NCI-H2107 (cell line): Measurements from ENCODE around the gene RAP1A.
A peak's percentile ranks its signal among the peaks of the same experiment; 100 is the strongest.

ENCODE experiments used
- DNase-seq: peaks from one replicate; lab custom pipeline; 2025; lab: John Stamatoyannopoulos, UW

The RAP1A gene

DNA sequence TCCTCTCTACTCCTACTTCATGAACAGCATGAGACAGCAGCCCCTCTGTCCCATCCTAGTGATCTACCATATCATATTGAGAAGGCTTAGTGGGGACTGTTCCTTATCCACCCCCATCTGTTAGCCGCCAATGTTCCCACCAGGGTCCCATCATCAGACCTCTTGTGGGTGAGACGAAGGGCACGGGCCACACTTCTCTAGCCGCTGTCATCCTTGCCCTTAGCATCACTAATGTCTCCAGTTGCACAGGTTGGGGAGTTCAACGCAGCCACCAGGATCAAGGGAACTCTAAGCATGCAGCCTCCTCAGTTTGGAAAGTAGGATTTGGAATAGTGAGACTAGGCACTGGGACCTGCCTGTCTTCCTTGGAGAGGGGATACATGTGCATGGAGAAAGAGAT is 99.5 kb downstream of the RAP1A start:
- no peak for DNase-seq

DNA sequence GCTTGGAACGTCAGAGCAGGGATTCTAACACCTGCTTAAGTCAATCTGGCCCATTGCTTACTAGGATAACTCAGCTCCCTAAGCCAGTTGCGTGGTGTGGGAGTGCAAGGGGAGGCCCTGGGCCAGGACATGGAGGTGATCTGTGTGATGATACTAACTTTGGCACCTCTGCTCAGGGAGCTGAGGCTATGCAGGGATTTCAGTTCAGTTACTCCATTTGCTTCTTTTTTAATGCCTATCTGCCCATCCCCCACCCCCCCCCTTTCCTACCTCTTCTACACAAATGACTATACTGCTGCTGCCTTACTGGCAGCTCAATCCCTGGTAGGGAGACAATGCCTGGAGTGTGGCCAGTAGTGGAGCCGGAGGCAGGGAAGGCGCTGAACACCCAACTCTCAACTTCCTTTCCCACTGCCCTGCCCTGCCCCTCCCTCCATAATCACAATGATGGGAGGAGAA is 100.1 kb downstream of the RAP1A start:
- no peak for DNase-seq

DNA sequence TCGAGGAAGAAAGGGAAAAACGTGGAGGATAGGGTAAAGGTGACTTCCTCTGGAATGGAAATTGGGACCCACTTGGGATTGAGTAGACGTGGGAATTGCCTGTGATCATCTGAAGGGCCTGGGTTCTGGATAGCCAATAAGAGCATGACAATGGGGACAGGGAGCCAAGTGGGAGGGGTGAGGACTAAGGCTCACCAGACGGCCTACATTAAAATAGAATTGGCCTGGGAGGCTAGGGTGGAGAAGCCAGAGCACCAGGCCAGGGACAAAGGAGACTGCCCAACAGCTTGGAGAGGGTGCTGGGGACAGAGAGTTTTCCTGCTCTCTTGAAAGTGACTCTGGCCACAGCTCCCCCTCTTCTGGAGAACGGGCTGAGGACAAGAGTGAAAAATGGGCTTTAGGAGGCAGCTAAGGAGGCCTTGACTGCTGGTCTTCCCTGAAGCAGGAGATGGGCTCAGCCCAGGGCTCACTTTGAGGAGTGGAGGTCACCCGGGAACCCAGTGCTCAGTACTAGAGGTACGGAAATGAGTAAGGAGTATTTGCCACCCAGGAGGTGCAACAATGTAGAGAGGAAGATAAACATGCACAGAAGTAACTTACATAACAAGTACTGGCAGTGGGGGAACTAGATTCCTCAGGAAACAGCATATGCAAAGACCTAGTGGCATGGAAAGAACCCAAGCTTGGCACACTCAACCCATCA is 100.8 kb downstream of the RAP1A start:
- no peak for DNase-seq

DNA sequence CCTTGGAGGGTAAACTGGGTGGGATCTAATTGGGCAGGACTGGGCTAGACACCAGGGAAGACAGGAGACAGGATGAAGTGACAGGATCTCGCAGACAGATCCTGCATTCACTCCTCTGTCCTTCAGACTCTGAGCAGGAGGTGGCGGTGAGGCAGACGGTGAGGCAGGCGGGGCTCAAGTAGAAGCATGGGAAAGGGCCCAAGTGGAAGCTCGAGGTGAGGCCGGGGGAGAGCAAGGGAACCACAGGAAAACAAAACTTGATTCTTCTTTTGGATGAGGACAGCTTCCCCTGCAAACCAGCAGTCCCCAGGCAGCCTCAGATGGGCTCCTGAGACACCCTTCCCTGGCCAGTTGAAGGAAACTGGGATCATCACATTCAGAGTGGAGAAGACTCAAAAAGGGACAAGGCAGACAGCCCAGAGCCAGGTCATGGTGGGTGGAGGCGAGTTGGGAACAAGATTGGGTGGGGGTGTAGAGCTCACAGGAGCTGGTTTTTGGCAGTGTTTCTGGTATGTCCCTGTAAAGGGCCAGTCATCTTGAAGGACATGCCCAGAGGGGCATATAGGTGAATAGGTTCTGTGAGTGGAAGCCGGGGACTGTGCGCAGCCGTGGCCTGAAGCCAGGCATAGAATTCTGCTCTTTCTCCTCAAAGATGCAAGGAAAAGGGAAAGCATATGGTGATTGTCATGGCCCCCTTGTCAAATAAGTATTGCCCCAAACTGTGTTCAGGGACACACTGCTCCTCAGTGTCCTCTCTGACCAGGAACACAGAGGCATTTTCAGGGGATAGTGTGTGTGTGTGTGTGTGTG is 101.6 kb downstream of the RAP1A start:
- no peak for DNase-seq

DNA sequence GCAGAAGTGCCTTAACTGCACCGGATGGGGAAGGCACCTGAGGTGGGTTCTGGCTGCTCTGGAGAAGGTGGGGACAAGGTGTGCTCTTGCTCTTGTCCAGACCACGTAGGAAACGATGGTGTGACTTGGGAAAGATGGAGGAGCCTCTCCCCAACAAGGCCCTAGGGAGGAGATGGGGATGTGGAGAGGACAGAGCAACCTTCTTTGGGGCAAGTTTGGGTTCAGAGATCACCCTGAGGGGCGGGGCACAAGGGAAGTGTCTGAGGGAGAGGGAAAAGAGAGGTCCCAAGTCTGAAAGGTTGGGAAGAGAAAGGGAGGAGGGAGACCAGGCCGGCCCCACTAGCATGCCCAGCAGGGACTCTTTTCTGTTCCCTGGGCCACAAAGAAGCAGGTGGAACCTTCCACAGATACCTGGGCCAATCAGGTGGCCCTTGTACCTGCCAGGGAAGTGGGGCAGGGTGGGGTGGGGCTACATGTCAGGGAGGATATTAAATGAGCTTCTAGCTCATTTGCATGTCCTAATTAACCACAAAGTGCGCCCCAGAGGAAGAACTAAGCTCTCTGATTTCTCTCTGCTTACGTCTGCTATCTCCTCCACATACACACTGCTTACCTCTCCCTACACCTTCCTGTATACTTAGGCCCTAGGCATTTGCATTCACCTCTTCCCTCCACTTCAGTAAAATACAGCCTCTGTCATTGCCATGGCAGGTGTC is 103.7 kb downstream of the RAP1A start:
- DNase-seq = no peak

DNA sequence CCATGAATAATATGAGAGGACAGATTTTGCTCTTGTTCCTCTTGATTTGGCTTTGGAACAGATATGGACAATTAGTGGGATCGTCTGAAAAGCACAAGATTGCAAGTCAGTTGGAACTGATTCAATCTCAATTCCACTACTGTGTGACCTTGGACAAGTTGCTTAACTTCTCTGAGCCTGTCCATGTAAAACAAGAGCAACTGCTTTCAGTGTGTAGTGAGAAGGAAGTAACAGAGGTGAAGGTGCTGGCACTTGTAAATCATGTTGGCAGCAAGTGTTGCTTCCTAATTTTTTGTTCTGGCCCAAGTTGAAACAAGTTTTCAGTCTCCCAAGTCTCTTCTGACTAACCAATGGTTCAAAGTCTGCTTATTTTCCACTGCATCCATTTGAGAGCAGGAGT is 104.3 kb downstream of the RAP1A start:
- DNase-seq = no peak

DNA sequence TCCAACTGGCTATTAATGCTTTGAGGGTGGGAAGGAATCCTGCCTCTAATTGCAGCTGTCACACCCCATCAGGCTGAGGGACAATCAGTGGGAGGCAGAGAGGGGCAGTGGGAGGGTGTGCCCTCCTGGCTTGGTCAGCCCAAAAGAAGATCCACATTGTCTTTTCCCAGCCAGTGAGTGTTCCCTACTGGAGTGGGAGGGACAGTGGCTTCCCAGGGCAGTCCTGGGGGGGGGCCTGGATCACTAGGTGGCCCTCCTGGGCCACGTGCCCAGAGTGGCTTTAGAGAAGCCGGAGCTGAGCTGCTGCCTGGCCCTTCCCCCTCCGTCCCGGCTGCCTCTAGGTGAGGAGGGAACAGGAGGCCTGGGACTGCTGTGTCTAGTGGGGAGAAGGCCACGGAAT is 105.6 kb downstream of the RAP1A start:
- DNase-seq = no peak

DNA sequence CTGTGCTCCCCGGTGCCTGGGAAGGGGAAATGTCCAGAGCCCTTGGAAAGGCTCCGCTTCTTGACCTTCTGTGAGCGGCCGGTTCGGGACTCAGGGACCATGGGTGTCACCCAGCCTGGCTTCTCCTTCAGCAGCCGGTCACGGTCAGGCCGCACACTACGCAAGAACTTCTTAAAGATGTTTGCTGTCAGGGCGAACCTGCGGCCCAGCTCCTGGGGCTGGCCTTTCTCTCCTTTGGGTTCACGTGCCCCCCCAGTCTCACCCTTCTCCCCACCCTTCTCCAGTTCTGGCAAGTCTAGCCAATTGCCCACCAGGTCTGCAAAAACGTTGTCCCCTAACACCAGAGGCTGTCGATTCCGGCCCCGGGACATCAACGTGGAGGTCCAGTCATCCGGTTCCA is 107.5 kb downstream of the RAP1A start:
- no peak for DNase-seq

DNA sequence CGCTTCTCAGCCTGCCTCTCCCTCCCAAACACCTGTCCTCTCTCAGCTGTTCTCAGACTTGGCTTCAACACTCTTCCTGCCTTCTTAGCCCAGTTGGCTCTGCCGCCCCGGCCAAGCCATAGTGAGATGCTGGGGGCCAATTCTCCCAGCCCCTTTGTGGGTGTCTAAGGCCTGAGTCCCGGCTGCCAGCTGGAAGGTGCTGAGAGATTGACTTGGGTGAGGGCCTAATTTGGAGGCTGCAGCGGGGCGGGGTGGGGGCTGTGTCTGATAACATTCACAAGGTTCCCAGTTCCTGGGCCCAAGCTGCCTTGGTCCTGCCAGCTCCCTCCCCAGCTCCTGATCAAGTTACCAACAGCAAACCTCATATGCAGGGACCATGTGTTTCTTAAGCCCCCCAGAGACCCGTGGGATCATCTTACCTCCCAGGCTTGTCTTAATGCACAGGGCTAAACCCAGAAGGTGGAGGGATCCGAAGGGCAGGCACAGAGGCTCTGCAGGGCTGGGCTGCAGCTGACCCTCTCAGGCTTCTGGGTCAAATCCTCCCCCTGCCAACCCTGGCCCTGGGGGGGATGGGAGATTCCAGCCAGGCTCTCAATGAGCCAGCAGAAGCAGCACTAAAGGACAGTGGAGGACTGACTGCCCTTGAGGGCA is 109.8 kb downstream of the RAP1A start:
- DNase-seq = no peak

DNA sequence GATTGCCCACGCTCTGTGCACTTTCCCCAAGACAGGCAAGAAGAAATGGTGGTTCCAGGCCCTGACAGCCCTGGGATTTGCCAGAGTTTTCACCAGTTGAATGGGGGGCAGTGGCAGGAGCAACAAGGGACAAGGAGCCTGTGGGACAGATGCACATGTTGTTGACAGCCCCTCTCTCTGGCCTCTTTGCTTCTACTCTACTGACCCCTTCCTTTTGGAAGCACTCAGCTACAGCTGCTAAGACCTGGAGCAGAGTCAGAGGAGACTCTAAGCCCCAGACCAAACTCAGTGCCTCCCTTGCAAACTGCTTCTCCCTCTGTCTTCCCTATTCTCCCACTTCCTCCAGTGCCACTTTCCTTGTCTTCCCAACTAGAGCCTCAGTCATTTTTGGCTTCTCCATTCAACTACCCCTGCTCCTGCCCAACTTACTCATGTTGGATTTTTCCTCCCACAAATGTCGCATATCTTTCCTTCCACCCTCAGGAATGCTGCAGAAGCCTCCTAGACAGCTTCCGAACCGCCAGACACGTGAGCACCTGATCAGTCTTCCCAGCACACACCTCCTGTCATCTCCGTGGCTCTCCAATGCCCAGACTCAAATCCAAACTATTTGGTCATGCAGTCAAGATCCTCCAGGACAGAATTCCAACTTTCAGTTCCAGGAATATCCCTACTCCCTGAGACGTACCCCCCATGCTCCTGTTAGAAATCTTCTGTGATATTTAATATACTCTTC is 110.5 kb downstream of the RAP1A start:
- DNase-seq = no peak

DNA sequence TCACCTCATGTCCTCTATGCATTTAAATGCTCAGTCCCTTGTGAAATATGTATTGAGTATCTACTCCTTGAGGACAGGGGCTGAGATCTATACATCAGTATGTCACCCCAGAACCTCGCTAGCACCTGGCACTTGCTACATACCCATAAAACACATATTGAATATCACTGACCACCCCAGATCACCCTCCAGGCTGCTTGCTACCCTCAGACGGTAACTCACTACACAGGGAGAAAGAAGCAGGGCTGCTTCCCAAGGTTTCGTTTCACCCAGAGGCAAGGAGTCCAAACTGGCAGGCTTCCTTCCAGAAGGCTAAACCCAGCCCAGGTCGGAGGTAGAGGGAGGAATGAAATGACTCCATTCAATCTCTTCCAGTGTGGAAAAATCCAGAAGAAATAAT is 111.1 kb downstream of the RAP1A start:
- DNase-seq = no peak

DNA sequence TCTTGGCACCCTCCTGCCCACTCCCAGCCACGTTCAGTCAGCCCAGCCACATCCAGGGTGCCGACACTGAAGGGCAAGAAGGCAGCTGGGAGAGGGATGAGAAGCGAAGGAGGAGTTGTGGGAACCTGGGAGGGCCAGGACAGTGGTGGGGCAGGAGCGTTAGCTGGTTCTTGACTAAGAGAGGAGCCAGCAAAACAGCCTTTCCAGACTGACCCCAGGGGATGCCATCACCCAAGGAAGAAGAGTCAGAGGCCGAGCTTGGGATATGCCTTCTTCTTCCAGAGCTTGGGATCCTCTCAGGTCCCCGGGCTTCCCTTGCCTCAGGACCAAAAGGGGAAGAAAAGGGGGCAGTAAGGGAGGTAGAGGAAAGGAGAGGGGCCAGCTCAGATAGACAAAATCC is 112.4 kb downstream of the RAP1A start:
- no peak for DNase-seq

DNA sequence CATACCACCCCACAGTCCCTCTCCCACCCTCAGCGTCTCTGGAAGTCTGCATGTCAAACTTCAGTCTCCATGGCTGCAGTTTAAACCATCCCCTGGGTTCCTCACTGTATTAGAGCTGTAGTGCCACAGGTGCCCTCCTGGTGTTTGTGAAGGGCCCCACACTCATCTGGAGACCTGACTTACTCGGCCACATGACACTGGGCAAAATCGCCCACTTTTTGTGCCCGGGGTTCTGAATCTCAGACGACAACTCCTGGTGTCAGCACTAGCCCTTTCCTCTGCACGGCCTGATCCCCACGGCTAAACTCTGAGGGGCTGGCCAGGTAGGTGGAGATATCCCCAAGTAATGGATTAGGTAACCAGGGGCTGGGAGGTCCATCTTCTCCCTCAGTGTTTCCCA is 113.1 kb downstream of the RAP1A start:
- DNase-seq = no peak

DNA sequence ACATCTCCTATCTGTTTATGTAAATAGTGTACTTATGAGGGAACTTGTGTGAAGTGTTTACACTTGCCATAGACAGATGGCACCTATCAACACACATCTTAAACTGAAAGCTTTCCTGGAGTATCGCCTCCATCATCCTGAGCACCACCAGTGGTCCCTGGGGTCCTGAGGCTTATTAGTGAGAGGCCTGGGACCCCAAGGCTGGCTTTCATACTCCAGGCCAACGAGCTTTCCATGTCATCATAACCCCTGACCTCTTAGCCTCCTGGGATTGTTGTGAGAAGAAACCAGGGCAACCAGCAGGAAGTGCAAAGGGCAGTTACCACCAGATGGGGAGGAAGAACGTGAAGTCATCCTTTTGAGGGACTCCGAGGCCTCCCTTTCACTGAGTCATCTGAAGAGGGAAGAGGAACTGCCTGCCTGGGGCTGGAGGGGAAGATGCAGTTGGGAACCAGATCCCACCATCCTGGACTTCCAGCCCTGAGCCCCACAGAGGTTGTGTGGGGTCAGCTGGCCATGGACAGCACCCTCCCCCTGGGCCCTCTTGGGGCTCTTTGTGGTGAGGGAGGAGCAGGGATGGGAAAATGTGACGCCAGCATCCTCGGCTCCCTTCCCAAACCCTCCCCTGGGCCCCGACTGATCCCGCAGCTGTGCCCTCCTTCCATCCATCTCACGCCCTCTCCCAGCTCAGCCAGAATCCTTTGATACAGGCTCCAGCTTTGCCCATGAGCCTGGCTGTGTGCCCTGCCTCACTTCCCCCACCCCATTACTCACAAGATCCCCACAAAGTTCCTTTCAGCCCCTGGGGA is 113.8 kb downstream of the RAP1A start:
- DNase-seq = no peak

DNA sequence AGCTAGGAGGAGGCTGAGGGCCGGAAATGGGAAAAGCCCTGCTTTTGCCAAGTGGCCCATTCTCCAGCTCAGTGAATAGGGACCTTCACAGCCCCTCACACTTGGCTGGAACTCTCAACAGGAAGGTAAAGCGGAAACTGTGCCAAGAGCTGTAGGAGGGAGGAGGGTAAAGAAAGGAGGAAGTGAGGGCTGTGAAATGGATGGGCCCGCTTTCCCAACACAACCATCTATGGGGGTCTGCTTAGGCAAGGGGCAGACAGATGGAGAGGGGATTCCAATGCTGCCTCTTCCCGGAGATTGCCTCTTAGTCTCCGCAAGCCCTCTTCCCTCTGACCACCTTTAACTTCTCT is 114.4 kb downstream of the RAP1A start:
- DNase-seq = no peak

DNA sequence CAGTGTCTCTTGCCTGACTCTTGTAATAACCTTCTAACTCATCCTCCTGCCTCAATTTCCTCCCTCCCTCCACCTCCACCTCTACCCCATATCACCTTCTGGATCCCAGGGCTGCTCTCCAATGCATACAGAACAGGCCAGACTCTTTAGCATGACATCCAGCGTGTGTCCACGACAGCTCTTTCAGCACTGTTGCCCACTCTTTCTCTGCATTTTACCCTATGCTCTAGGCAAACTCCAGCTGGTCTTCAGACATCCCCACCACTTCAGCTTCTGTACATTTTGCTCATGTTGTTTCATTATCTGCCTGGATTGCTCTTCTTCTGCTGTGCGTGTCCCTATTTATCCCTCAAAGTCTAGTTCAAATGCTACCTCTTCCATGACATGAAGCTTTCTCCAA is 114.8 kb downstream of the RAP1A start:
- no peak for DNase-seq

DNA sequence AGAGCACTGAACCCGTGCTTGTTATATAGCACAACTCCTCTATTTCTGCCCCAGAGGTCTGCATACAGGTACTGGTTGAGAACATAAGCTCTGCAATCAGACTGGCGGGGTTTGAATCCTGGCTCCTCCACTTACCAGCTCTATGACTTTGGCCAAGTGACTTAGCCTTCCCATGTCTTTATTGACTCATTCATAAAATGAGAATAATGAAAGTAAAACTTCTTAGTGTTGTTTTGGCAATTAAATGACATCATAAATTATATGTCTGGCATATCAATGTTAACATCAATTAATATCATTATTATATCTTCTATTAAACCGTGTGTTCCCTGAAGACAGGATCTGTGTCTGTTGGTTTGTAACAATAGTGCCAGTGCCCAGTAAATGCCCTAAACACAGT is 115.3 kb downstream of the RAP1A start:
- DNase-seq = no peak

DNA sequence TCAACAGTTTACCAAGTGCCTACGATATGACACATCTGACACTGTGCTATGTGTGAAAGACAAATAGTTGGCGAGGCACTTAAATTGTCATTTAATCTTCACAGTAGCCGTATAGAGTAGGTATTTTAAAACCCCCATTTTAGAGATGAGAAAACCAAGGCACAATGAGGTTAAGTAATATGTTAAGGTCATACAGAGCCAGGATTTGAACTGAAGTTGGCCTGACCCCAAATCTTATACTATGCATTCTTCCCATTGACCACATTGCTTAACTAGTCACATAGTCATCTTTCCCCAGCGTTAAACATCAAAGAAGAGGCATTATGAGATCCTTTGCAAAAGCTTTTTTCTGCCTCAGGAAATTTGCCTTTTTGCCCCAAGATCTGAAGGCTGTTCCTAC is 115.7 kb downstream of the RAP1A start:
- no peak for DNase-seq

DNA sequence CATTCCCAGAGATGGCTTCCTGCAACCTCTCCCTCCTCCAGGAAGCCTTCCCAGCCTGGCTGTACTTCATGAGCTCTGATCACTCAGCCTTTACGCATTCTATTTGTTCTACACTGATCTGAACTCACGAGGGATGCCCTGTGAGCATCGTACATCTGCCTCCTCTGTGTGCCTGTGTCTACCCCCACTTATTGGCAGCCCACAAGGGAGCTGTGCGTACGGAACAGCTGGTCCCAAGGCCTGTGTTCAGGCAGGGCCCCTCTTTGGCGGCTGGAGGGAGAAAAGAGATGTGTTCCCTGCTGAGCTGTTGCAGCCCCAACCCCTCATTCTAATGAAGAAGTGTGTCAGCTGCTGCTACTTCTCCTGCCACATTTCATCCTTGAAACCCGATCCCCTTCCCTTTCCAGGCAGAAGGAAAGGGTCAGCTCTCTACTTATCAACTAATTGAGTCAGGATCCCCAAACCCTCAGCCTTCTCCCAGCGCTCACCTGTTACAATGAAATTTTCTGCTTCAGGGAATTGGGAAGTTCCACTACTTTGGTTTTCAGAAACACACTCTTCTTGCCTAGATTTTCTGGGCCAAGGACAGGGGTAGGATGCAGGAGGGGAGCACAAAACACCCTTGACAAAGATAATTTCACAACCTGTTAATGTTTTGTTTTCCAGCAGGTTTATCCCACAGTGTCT is 116.4 kb downstream of the RAP1A start:
- DNase-seq = peak; percentile 62

DNA sequence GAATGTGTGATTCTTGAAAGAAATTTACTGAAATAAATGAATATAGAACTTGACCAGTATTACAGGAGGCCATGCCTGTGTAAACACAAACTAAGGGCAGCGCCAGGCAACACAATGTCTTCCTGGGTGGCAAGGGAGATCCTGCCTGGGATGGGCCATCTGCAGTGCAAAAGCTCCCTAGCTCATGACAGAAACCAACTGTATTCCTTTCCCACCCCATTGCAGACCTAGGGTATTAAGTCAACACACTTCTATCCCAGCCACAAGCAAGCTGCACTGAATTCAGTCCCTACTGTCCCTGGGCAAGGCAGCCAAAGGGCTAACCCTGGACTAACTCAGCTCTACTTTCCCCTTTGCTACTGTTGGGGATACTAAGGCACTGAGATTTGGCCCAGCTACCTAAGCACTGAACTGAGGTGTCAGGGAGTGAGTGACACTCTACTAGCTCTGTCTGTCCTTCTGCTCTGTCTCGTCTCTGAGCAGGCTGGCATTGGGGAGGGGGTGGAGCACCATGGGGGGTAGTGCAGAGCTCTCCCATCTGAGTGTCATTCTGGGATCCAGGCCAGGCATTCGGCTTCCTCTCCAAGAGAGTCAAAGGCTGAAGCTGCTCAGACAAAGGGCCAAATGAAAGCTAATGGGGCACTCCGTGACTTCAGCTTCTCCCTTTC is 117.1 kb downstream of the RAP1A start:
- no peak for DNase-seq
